GM13976 (cell line): Measurements from ENCODE around the gene SLIT3.

ENCODE experiments used
- DNase-seq: peaks from one replicate; pipeline ENCODE4 v3.0.0; 2012; ENCODE audit warnings: low spot score
- in situ Hi-C: fragments of 300-500 bp; cut with MboI; formaldehyde crosslinking; loops from one replicate; pipeline ENCODE4 v1.12.0; 2022; ENCODE audit warnings: low sequenced_read_pairs, mixed read lengths, inconsistent platforms; ENCODE audit not compliant: unreplicated experiment
- TF ChIP-seq, protein P1 (sequence below): IDR thresholded peaks from 2 replicates; pipeline ENCODE4 v1.5.1; 2012; ENCODE audit warnings: borderline replicate concordance, mild to moderate bottlenecking; ENCODE audit not compliant: insufficient read depth; ENCODE audit errors: extremely low read depth, missing control alignments, control extremely low read depth

Gene SLIT3

DNA sequence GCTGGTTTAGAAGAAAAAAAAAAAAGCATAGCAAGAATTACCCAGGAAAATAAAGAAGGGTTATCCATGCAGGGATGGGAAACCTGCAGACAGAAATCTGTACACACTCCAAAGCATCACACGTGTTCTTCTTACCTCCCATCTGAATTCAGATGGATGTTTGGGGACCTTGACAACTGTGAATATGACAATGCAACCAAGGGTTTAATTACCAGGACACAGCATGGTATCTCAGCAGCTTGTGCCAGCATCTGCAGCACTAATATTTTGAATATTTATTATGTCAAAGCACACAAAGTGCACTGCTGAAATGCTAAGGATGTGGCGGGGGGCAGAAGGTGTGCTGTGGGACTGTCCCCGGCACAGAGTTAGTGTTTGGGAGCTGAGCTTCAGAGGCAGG, 47.9 kb downstream of the SLIT3 start:
- DNase-seq = no peak
- TF ChIP-seq, protein P1, sequence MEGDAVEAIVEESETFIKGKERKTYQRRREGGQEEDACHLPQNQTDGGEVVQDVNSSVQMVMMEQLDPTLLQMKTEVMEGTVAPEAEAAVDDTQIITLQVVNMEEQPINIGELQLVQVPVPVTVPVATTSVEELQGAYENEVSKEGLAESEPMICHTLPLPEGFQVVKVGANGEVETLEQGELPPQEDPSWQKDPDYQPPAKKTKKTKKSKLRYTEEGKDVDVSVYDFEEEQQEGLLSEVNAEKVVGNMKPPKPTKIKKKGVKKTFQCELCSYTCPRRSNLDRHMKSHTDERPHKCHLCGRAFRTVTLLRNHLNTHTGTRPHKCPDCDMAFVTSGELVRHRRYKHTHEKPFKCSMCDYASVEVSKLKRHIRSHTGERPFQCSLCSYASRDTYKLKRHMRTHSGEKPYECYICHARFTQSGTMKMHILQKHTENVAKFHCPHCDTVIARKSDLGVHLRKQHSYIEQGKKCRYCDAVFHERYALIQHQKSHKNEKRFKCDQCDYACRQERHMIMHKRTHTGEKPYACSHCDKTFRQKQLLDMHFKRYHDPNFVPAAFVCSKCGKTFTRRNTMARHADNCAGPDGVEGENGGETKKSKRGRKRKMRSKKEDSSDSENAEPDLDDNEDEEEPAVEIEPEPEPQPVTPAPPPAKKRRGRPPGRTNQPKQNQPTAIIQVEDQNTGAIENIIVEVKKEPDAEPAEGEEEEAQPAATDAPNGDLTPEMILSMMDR = no peak
- in situ Hi-C loops = no loop called here

DNA sequence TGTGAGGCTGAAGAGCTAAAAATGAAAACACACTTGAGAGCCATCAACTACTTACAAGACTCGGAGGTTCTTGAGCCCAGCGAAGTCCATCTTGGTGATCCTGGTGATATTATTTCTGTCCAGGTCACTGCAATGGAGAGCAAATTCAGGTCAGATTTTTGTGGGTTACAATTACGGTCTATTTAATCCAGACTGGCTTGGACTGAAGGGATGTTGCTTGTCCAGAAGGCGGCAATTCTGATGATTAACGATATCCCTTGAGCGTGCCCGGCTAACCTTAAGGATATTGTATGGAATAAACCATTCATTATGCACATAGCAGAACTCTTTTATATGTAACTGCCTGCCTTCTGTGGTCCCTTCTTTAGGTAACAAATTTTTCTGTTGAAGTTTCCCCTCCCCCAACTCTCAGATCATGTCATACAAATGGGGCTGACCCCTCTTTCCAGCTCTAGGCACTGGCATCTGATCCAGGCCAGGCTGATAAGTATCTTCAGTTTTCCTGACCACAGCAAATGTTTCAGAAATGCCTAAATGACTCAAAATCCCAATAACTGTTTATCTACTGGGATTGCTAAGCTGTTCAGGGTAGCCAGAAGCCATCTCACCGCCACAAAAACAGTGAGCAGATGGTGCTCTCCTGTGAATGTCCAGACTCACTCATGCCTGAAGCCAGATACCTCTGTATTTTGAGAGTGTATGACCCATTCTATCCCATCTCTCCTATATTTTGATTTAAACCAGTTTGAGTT, 49.4 kb downstream of the SLIT3 start:
- TF ChIP-seq, protein P1 = no peak
- in situ Hi-C loops = no loop called here
- DNase-seq = no peak

DNA sequence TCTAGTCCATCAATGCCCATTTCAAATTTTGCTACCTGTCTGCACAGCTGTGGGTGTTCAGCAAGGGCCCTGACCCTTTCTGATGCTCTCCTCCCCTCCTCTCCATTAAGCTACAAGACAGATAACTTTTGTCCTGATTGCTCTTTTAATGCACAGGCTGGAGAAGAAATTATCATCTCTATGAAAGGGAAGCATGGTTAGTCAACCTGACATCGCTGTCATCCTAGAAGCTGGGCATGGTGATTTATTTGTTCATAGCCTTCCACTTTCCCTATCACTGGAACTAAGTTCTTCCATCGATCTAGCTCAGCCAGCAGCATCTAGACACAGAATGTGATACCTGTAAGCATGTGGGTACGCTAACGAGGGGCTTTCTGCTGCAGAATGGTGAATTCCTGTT, 50.1 kb downstream of the SLIT3 start:
- in situ Hi-C loops = no loop called here
- DNase-seq = no peak
- TF ChIP-seq, protein P1 = no peak

DNA sequence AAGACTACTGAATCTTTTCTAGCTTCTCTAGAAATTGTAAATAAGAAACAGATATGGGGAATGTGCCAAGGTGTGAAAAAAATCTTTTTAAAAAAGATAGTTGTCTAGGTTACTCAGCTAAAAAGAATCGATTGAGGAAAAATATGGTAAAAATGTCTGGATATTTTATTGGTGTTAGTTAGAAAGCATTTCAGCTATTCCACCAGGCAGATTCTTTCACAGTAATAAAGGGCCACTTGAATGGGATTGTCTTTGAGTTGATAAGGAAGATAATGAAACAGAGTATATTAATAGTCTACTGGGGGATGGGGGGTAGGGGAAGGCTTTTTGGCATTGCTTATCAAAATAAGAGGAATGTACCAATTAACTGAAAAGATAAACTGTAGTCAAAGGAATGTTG, 51.9 kb downstream of the SLIT3 start:
- TF ChIP-seq, protein P1 = no peak
- no peak for DNase-seq
- in situ Hi-C loops = no loop called here

GRCh38 chr5:169248550-169248949, 52.4 kb downstream of the SLIT3 start:
- DNase-seq = no peak
- TF ChIP-seq, protein P1 = no peak
- in situ Hi-C loops = no loop called here

DNA sequence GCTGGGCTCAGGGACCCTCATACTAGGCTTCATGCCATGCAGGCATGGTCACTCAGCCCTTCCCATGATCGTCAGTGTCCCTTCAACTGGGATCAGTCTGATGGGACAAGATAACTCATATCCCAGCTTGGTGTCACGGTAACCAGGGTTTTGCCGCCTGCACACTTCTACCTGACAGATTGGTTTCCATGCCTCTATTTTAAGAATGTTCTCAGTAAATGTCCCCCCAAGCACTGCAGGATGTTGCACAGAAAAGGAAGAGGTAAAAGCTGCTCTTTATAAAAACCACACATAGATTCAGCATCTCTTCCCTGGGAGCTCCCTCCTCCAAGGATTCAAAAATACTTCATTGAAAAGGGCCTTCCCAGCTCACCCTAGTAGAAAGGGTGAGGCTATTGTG, 56.1 kb downstream of the SLIT3 start:
- TF ChIP-seq, protein P1 = no peak
- in situ Hi-C loops = no loop called here
- no peak for DNase-seq
